B cell (primary cell): ENCODE measurements around the gene MARCHF4. TPM values are rescaled to one million over a fixed set of nuclear protein-coding genes. Genes with fewer than 3 reads are reported as not detected.

Experiments
- ATAC-seq: fragments of 200-7000 bp; cut with Tn5 transposase; one replicate; pipeline ENCODE4 v1.10.0; 2021; ENCODE audit warnings: low read depth, mild to moderate bottlenecking, moderate number of reproducible peaks, moderate library complexity
- CTCF ChIA-PET: fragments of 350-600 bp; sonication (Branson Sonifier 250); formaldehyde crosslinking; loops from one replicate; lab custom pipeline; 2021; ENCODE audit warnings: antibody characterized with exemption, inconsistent platforms; lab: Charles Lee
- POLR2A ChIA-PET: fragments of 350-600 bp; sonication (Branson Sonifier 250); formaldehyde crosslinking; loops from one replicate; lab custom pipeline; 2021; ENCODE audit warnings: antibody characterized with exemption; lab: Charles Lee
- DNase-seq: peaks from one replicate; pipeline ENCODE4 v3.0.0; 2013
- H2AFZ ChIP-seq: 2 replicates; pipeline ENCODE4 v1.6.1; 2012; ENCODE audit warnings: mild to moderate bottlenecking, low read depth, low read length; ENCODE audit not compliant: insufficient read depth, poor library complexity, severe bottlenecking
- H3K27ac ChIP-seq, 2 donors: 1 replicate in 1 of 2; 2 replicates in 1 of 2; pipeline ENCODE4 v1.5.1; 2012 to 2013; ENCODE audit warnings: low read length in 2 of 2, mild to moderate bottlenecking in 2 of 2, moderate library complexity in 1 of 2
- H3K27me3 ChIP-seq, 4 experiments: fragments of 200-600 bp in 1 of 4; sonication (generic) in 1 of 4; replicated peaks in 1 of 4; 1 replicate in 2 of 4; 2 replicates in 2 of 4; pipeline versions ENCODE4 v1.6.1 to v1.7.0; 2013 to 2016; ENCODE audit warnings: low read length in 3 of 4, mild to moderate bottlenecking in 2 of 4, mixed read lengths in 1 of 4, moderate library complexity in 1 of 4; ENCODE audit not compliant: insufficient read depth in 4 of 4, control insufficient read depth in 3 of 4; ENCODE audit errors: control extremely low read depth in 1 of 4
- H3K36me3 ChIP-seq, 2 experiments: replicated peaks in 1 of 2; 1 replicate in 1 of 2; 2 replicates in 1 of 2; pipeline versions ENCODE4 v1.6.1 to v1.7.1; 2013; ENCODE audit warnings: low read length in 1 of 2; ENCODE audit not compliant: insufficient read depth in 2 of 2, control insufficient read depth in 1 of 2; ENCODE audit errors: control extremely low read depth in 1 of 2, extremely low read depth in 1 of 2
- H3K4me1 ChIP-seq, 2 donors: fragments of 200-600 bp in 1 of 2; sonication (generic) in 1 of 2; 1 replicate in 1 of 2; 2 replicates in 1 of 2; pipeline versions ENCODE4 v1.5.1 to v1.6.1; 2013 to 2017; ENCODE audit warnings: low read length in 2 of 2; ENCODE audit not compliant: control insufficient read depth in 2 of 2, insufficient read depth in 2 of 2
- H3K4me2 ChIP-seq: replicated peaks from 2 replicates; pipeline ENCODE3; 2012; ENCODE audit warnings: mild to moderate bottlenecking, low read depth, low read length; ENCODE audit not compliant: poor library complexity, severe bottlenecking
- H3K4me3 ChIP-seq, 5 experiments: fragments of 200-600 bp in 1 of 5; sonication (generic) in 1 of 5; 1 replicate in 3 of 5; 2 replicates in 2 of 5; pipeline versions ENCODE4 v1.5.1 to v1.7.0; 2011 to 2016; ENCODE audit warnings: low read length in 4 of 5, mild to moderate bottlenecking in 4 of 5, low read depth in 2 of 5, control low read depth in 1 of 5, moderate library complexity in 1 of 5; ENCODE audit not compliant: insufficient read depth in 1 of 5; ENCODE audit errors: control extremely low read depth in 1 of 5, extremely low read depth in 1 of 5
- H3K79me2 ChIP-seq: fragments of 200-600 bp; sonication (generic); one replicate; pipeline ENCODE4 v1.6.0; 2016; ENCODE audit warnings: low read length; ENCODE audit not compliant: control insufficient read depth, insufficient read depth
- H3K9ac ChIP-seq: fragments of 200-600 bp; sonication (generic); 2 replicates; pipeline ENCODE4 v1.6.1; 2017; ENCODE audit warnings: mild to moderate bottlenecking, low read length, moderate library complexity
- H3K9me3 ChIP-seq, 3 donors: one replicate each; pipeline versions ENCODE4 v1.6.1 to v1.7.1; 2013; ENCODE audit warnings: low read length in 2 of 3; ENCODE audit not compliant: control insufficient read depth in 2 of 3, insufficient read depth in 1 of 3; ENCODE audit errors: control extremely low read depth in 1 of 3
- H4K20me1 ChIP-seq: 2 replicates; pipeline ENCODE4 v1.6.0; 2012; ENCODE audit warnings: mild to moderate bottlenecking, low read length; ENCODE audit not compliant: insufficient read depth, control insufficient read depth, poor library complexity, severe bottlenecking
- H3K27ac Mint-ChIP-seq: one replicate; pipeline ENCODE4 v1.8.0; 2021; ENCODE audit warnings: mixed read lengths
- H3K27me3 Mint-ChIP-seq: one replicate; pipeline ENCODE4 v1.8.0; 2021; ENCODE audit warnings: mixed read lengths
- H3K4me1 Mint-ChIP-seq: one replicate; pipeline ENCODE4 v1.8.0; 2021; ENCODE audit warnings: mixed read lengths
- H3K4me3 Mint-ChIP-seq: one replicate; pipeline ENCODE4 v1.8.0; 2021; ENCODE audit warnings: mixed read lengths
- H3K9me3 Mint-ChIP-seq: one replicate; pipeline ENCODE4 v1.8.0; 2022; ENCODE audit warnings: mixed read lengths; ENCODE audit not compliant: insufficient read depth
- EZH2 ChIP-seq: IDR thresholded peaks from 2 replicates; pipeline ENCODE4 v1.6.1; 2012; ENCODE audit warnings: borderline replicate concordance, low read depth, mild to moderate bottlenecking, moderate library complexity, low read length; ENCODE audit not compliant: insufficient read depth, poor library complexity, severe bottlenecking
- WGBS: methylation state at CpG from one replicate; pipeline ENCODE4 v1.1.5; 2013; ENCODE audit warnings: missing lambda C conversion rate; ENCODE audit not compliant: insufficient coverage; 5-methylcytosine and 5-hydroxymethylcytosine counted together
- intact Hi-C: fragments of 100-400 bp; cut with micrococcal nuclease; formaldehyde crosslinking; loops from one replicate; pipeline ENCODE4 v1.10.0; 2022
- polyA plus RNA-seq: library from polyadenylated mRNA; depleted of rRNA; stranded (reverse); fragments of >200 nt; gene quantifications from 2 replicates; pipeline ENCODE4 v1.2.3, GENCODE V29; 2012
- total RNA-seq, 2 donors: library from RNA; stranded (reverse); fragments of 120-200 nt in 1 of 2; gene quantifications; 1 replicate in 1 of 2; 2 replicates in 1 of 2; pipeline versions ENCODE4 v1.2.3 to v1.2.4, GENCODE V29; 2013 to 2022
- TF ChIP-seq, protein P1 (sequence below): fragments of 200-600 bp; IDR thresholded peaks from one replicate; pipeline ENCODE4 v1.8.0; 2022; ENCODE audit warnings: antibody characterized with exemption, mild to moderate bottlenecking

The MARCHF4 gene
- total and polyA plus RNA-seq, 2 donors (not counting 1 experiment from before 2014, with no cell fraction given), result not detected

GRCh38 chr2:216388046-216388884 is 16.0 kb upstream of the MARCHF4 start:
- Histone ChIP-seq H3K9ac (no peak overlapping the region), H3K9me3 (no peaks in the 10 kb centered on the region), H3K4me3 (no peak overlapping the region), H3K4me1 (no peaks in the 10 kb centered on the region), H3K79me2 (no peaks in the 10 kb centered on the region), H3K36me3 (no peaks in the 10 kb centered on the region), H3K4me2 (no peak overlapping the region), H3K27me3 (peaks cover 0 to 6% (median 0%) of the 10 kb centered on the region in 4 experiments), H3K27ac (no peak overlapping the region), H2AFZ (no peak overlapping the region), H4K20me1 (no peaks in the 10 kb centered on the region)
- 86% methylated on average over 3 of the region's 5 CpGs for WGBS
- H3K27ac Mint-ChIP-seq, result no peak overlapping the region
- H3K4me3 Mint-ChIP-seq, result no peak overlapping the region
- no peak for DNase-seq
- H3K4me1 Mint-ChIP-seq, result peaks cover 1% of the 10 kb centered on the region
- CTCF ChIA-PET, result interaction anchor here (1.2 kb wide), 1 partner anchor 253 kb away, joined by 3 read pairs; no protein-coding TSS in a partner anchor
- H3K27me3 Mint-ChIP-seq, result peaks cover 27% of the 10 kb centered on the region
- no peak for TF ChIP-seq EZH2
- TF ChIP-seq, protein P1, sequence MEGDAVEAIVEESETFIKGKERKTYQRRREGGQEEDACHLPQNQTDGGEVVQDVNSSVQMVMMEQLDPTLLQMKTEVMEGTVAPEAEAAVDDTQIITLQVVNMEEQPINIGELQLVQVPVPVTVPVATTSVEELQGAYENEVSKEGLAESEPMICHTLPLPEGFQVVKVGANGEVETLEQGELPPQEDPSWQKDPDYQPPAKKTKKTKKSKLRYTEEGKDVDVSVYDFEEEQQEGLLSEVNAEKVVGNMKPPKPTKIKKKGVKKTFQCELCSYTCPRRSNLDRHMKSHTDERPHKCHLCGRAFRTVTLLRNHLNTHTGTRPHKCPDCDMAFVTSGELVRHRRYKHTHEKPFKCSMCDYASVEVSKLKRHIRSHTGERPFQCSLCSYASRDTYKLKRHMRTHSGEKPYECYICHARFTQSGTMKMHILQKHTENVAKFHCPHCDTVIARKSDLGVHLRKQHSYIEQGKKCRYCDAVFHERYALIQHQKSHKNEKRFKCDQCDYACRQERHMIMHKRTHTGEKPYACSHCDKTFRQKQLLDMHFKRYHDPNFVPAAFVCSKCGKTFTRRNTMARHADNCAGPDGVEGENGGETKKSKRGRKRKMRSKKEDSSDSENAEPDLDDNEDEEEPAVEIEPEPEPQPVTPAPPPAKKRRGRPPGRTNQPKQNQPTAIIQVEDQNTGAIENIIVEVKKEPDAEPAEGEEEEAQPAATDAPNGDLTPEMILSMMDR, result no peak
- intact Hi-C loops, result no loop called here
- ATAC-seq, result no peak
- POLR2A ChIA-PET, result no interaction called here
- H3K9me3 Mint-ChIP-seq, result no peaks in the 10 kb centered on the region

- Histone ChIP-seq H3K36me3 (no peaks in the 10 kb centered on the region), H2AFZ (no peak overlapping the region), H3K4me3 (no peak overlapping the region), H3K9ac (no peak overlapping the region), H3K4me2 (no peak overlapping the region), H3K79me2 (no peaks in the 10 kb centered on the region), H4K20me1 (no peaks in the 10 kb centered on the region), H3K4me1 (no peaks in the 10 kb centered on the region), H3K27ac (no peak overlapping the region), H3K27me3 (peaks cover 0 to 6% (median 0%) of the 10 kb centered on the region in 4 experiments), H3K9me3 (no peaks in the 10 kb centered on the region)
- Mint-ChIP-seq H3K4me1 (peaks cover 1% of the 10 kb centered on the region), H3K9me3 (no peaks in the 10 kb centered on the region), H3K4me3 (no peak overlapping the region), H3K27ac (no peak overlapping the region), H3K27me3 (peaks cover 22% of the 10 kb centered on the region)
- ATAC-seq, result no peak
- CTCF ChIA-PET, result interaction anchor here (1.2 kb wide), 1 partner anchor 254 kb away, joined by 3 read pairs; no protein-coding TSS in a partner anchor
- POLR2A ChIA-PET, result no interaction called here
- intact Hi-C loops, result no loop called here
- WGBS, result 100% methylated on average over 2 of the region's 2 CpGs
- TF ChIP-seq, protein P1, result no peak
- TF ChIP-seq EZH2, result no peak
- DNase-seq, result no peak
Observed at GRCh38 chr2:216387262-216387661, 15.0 kb upstream of the MARCHF4 start.
